HG03354 (cell line): ENCODE data around the gene ACTR3C.

ENCODE experiments used
- ATAC-seq: cut with Tn5 transposase; IDR thresholded peaks from one replicate; pipeline ENCODE4 v1.9.1; 2021; ENCODE audit warnings: mild to moderate bottlenecking; ENCODE audit not compliant: unreplicated experiment, poor library complexity, severe bottlenecking

ACTR3C gene

GRCh38 chr7:150338166-150338829 lies 15.0 kb upstream of the ACTR3C start:
- ATAC-seq = no peak

- no peak for ATAC-seq
Observed at GRCh38 chr7:150337659-150338081, 14.3 kb upstream of the ACTR3C start.

DNA sequence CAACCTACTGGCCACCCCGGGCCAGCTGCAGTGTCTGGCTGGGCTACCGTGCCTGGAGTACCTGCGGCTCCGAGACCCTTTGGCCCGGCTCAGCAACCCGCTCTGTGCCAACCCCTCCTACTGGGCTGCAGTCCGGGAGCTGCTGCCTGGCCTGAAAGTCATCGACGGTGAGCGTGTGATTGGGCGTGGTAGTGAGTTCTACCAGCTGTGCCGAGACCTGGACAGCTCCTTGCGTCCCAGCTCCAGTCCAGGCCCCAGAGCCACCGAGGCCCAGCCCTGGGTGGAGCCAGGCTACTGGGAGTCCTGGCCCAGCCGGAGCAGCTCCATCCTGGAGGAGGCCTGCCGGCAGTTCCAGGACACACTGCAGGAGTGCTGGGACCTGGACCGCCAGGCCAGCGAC lies 13.8 kb upstream of the ACTR3C start:
- ATAC-seq = no peak

DNA sequence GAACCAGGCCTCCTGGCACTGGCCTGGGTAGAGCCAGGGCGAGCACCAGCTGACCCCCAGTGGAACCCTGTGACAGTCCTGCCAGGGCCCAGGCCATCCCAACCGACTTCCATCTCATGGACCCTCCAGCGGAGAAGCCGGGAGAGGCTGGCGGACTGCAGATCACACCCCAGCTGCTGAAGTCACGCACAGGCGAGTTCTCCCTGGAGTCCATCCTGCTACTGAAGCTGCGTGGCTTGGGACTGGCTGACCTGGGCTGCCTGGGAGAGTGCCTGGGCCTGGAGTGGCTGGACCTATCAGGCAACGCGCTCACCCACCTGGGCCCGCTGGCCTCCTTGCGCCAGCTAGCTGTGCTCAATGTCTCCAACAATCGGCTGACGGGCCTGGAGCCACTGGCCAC lies 13.4 kb upstream of the ACTR3C start:
- no peak for ATAC-seq

GRCh38 chr7:150335774-150336112 lies 12.4 kb upstream of the ACTR3C start:
- ATAC-seq = no peak

GRCh38 chr7:150335108-150335773 lies 11.9 kb upstream of the ACTR3C start:
- ATAC-seq = no peak

DNA sequence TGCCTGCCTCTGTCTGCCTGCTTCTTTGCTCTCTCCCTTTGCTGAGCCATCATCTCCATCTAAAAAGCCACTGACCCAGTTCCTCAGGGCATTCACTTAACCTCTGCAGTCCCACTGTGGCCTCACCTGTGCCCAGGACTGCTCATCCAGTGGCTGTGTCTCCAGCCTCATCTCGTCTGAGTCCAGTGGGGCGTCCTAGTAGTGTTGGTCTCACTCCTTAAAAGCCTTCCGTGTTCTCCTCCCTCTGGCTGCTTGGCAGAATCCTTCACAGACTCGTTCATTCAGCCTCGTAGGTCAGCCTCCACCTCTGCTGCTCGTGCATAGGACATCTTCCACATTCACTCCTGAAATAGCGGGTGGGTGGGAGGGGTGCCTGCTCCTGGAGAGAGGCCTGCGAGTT lies 10.8 kb upstream of the ACTR3C start:
- no peak for ATAC-seq

GRCh38 chr7:150333659-150334058 lies 10.3 kb upstream of the ACTR3C start:
- no peak for ATAC-seq

DNA sequence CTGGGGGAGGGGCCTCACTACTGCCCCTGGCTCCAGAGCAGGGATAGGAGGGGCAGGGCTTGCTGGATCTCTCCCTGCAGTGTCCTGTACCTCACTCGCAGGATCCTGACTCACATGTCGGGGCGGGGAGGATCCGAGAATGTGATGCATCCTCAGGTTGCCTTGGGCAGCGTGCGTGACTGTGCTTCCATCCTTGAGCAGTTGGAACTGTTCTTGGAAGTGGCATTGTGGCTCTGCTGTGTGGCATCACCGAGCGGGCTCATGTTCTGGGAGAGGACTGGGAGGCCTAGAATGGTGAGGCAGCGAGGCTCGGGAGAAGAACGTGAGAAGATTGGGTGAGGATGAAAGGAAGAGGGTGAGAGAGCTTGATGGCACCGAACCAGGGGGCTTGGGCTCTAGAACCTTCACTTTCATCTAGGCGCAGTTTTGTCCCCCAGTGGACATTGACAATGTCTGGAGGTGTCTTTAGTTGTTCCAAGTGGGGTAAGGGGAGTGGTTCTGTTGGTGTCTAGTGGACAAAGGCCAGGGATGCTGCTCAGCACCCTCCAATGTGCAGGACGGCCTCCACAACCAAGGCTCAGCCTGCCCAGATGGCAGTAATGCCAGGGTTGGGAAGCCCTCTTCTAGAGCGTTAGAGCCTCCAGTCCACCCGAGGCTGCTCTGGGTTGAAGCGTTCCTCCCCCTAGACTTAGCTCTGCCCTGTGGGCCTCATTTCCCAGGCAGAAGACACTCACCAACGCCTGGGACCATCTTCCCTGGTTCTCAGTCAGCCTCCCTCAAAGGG lies 9.7 kb upstream of the ACTR3C start:
- no peak for ATAC-seq

GRCh38 chr7:150330211-150330885 lies 7.0 kb upstream of the ACTR3C start:
- ATAC-seq = no peak

GRCh38 chr7:150329331-150330120 lies 6.2 kb upstream of the ACTR3C start:
- no peak for ATAC-seq

DNA sequence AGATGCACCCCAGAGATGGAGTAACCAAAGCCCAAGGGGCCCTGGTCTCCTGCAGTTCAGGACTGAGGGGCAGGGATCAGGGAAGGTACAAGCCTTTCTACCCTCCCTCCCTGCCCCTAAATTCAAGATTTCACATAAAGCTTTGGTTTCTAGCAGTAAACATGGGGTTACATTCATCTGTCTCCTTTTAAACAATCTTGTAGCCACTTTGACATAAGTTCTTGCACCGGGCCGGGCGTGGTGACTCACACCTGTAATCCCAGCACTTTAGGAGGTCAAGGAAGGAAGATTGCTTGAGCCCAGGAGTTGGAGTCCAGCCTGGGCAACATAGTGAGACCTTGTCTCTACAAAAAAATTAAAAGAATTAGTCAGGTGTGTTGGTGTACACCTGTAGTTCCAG lies 4.0 kb upstream of the ACTR3C start:
- no peak for ATAC-seq

DNA sequence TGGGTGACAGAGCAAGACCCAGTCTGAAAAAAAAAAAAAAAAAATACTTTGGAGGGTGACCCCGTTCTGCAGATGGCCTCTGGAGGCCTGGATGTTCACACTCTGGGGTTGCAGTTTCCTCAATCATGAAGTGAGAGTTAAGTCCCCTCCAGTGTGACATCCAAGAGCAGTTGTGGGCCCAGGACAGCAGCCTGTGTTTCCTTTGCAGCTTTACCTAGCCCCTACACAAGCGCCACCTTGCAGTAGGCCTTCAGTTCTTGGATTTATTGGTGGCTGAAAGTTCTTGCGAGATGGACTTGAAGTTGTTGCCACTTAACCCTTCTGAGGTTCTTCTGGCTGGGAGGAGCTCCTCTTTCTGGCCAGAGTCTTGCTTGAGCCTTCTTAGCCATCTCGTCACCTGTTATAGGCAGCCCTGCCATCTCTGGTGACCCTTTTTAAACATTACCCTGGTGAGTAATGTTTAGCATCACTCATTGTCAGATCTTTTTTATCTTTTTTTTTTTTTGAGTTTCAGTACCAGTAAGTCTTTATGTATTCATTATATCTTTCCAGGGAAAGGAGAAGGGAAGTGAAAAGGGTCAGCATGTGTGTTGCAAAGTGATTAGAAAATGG lies 3.4 kb upstream of the ACTR3C start:
- ATAC-seq = no peak

GRCh38 chr7:150325901-150326300 lies 2.6 kb upstream of the ACTR3C start:
- ATAC-seq = no peak

GRCh38 chr7:150325110-150325611 lies 1.8 kb upstream of the ACTR3C start:
- ATAC-seq = no peak

GRCh38 chr7:150324373-150324961 lies 1.1 kb upstream of the ACTR3C start:
- no peak for ATAC-seq

GRCh38 chr7:150323682-150324372 lies 482 bp upstream of the ACTR3C start:
- ATAC-seq = no peak

DNA sequence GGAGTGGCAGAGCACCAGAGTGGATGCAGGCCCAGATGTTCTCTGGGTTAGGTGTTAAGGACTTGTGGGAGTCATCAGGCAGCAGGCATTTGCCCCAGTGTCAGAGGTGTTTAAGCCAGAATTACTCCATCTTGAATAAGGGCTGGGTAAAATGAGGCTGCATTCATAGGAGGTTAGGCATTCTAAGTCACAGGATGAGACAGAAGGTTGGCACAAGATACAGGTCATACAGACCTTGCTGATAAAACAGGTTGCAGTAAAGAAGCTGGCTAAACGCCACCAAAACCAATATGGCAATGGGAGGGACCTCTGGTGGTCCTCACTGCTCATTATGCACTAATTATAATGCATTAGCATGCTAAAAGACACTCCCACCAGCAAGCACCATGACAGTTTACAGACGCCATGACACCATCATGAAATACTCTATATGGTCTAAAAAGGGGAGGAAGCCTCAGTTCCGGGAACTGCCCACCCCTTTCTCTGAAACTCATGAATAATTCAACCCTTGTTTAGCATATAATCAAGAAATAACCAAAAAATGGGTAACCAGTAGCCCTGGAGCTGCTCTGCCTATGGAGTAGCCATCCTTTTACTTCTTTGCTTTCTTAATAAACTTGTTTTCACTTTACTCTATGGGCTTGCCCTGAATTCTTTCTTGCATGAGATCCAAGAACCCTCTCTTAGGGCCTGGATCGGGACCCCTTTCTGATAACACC lies 1.1 kb downstream of the ACTR3C start:
- peak; percentile 31 for ATAC-seq
